PFSK-1 (cell line): ENCODE data around the gene HECTD1.

Source experiments
- FOXP2 ChIP-seq: optimal IDR thresholded peaks from 2 replicates; pipeline ENCODE3; 2011; ENCODE audit warnings: borderline replicate concordance, control low read depth, inconsistent platforms; ENCODE audit not compliant: insufficient read depth; ENCODE audit errors: extremely low read length, extremely low read depth
- POLR2AphosphoS5 ChIP-seq: IDR thresholded peaks from 2 replicates; pipeline ENCODE4 v1.6.1; 2012; ENCODE audit warnings: low read depth, mild to moderate bottlenecking, control low read depth, low read length, moderate library complexity
- SIN3A ChIP-seq: IDR thresholded peaks from 2 replicates; pipeline ENCODE4 v1.6.1; 2012; ENCODE audit warnings: mild to moderate bottlenecking, low read length, moderate library complexity, borderline replicate concordance; ENCODE audit not compliant: insufficient read depth
- TAF1 ChIP-seq: IDR thresholded peaks from 2 replicates; pipeline ENCODE4 v1.6.1; 2012; ENCODE audit warnings: low read length, control low read depth, borderline replicate concordance; ENCODE audit not compliant: insufficient read depth
- TF ChIP-seq, protein P1 (sequence below), 2 experiments: IDR thresholded peaks; 2 replicates each; pipeline versions ENCODE4 v1.6.1 to v1.8.0; 2011 to 2012; ENCODE audit warnings: low read depth in 2 of 2, low read length in 2 of 2, control low read depth in 1 of 2, inconsistent platforms in 1 of 2, mild to moderate bottlenecking in 1 of 2, moderate library complexity in 1 of 2; ENCODE audit not compliant: insufficient read depth in 1 of 2

Gene HECTD1

DNA sequence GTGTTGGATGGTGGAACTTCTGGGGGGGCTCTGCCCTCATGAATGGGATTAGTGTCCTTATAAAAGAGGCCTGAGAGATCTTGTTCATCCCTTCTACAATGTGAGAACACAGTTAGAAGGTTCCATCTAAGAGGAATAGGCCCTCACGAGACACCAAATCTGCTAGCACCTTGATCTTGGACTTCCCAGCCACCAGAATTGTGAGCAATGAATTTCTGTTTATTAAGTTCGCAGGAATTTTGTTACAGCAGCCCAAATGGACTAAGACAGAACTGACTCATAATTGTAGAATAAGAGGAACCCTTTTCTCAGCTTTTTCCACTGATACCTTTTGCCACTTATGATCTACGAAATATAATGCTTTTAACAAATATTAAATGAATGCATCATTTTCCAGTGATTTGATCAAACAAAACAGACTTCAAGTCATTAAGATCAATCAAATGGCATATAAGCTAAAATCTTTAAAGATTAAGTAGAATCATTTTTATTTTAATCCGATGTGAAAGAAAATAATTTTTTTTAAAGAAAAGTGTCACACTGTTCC, 68.2 kb downstream of the HECTD1 start:
- TF ChIP-seq FOXP2 (no peak), TAF1 (no peak), SIN3A (no peak), POLR2AphosphoS5 (no peak)
- TF ChIP-seq, protein P1, sequence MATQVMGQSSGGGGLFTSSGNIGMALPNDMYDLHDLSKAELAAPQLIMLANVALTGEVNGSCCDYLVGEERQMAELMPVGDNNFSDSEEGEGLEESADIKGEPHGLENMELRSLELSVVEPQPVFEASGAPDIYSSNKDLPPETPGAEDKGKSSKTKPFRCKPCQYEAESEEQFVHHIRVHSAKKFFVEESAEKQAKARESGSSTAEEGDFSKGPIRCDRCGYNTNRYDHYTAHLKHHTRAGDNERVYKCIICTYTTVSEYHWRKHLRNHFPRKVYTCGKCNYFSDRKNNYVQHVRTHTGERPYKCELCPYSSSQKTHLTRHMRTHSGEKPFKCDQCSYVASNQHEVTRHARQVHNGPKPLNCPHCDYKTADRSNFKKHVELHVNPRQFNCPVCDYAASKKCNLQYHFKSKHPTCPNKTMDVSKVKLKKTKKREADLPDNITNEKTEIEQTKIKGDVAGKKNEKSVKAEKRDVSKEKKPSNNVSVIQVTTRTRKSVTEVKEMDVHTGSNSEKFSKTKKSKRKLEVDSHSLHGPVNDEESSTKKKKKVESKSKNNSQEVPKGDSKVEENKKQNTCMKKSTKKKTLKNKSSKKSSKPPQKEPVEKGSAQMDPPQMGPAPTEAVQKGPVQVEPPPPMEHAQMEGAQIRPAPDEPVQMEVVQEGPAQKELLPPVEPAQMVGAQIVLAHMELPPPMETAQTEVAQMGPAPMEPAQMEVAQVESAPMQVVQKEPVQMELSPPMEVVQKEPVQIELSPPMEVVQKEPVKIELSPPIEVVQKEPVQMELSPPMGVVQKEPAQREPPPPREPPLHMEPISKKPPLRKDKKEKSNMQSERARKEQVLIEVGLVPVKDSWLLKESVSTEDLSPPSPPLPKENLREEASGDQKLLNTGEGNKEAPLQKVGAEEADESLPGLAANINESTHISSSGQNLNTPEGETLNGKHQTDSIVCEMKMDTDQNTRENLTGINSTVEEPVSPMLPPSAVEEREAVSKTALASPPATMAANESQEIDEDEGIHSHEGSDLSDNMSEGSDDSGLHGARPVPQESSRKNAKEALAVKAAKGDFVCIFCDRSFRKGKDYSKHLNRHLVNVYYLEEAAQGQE (IDR thresholded peaks at IDR 0.05; ENCODE audit: insufficient read depth in 1 of 2, low read depth in 2 of 2, low read length in 2 of 2) = no peak

- no peak for TF ChIP-seq POLR2AphosphoS5
- TF ChIP-seq TAF1 = no peak
- no peak for TF ChIP-seq FOXP2
- TF ChIP-seq, protein P1 (IDR thresholded peaks at IDR 0.05; ENCODE audit: insufficient read depth in 1 of 2, low read depth in 2 of 2, low read length in 2 of 2) = no peak
- TF ChIP-seq SIN3A = no peak
Observed at GRCh38 chr14:31138301-31138700, 69.3 kb downstream of the HECTD1 start.

GRCh38 chr14:31137214-31137889, 70.2 kb downstream of the HECTD1 start:
- no peak for TF ChIP-seq TAF1
- TF ChIP-seq POLR2AphosphoS5 = no peak
- no peak for TF ChIP-seq SIN3A
- TF ChIP-seq, protein P1 (IDR thresholded peaks at IDR 0.05; ENCODE audit: insufficient read depth in 1 of 2, low read depth in 2 of 2, low read length in 2 of 2) = no peak
- no peak for TF ChIP-seq FOXP2

GRCh38 chr14:31133133-31133532, 74.5 kb downstream of the HECTD1 start:
- TF ChIP-seq SIN3A (no peak), FOXP2 (no peak), TAF1 (no peak), POLR2AphosphoS5 (no peak)
- TF ChIP-seq, protein P1 (IDR thresholded peaks at IDR 0.05; ENCODE audit: insufficient read depth in 1 of 2, low read depth in 2 of 2, low read length in 2 of 2) = no peak
